DND-41 (cell line): ENCODE measurements around the gene SLC4A7.

Source experiments
- EZH2 ChIP-seq: IDR thresholded peaks from 3 replicates; pipeline ENCODE4 v1.6.1; 2012; ENCODE audit warnings: borderline replicate concordance, low read depth, mild to moderate bottlenecking, moderate library complexity, low read length, inconsistent platforms; ENCODE audit not compliant: severe bottlenecking
- TF ChIP-seq, protein P1 (sequence below): IDR thresholded peaks from 2 replicates; pipeline ENCODE4 v1.5.1; 2012; ENCODE audit warnings: borderline replicate concordance, low read length, moderate library complexity, mild to moderate bottlenecking; ENCODE audit not compliant: poor library complexity, severe bottlenecking; ENCODE audit errors: extremely low read depth

DNA sequence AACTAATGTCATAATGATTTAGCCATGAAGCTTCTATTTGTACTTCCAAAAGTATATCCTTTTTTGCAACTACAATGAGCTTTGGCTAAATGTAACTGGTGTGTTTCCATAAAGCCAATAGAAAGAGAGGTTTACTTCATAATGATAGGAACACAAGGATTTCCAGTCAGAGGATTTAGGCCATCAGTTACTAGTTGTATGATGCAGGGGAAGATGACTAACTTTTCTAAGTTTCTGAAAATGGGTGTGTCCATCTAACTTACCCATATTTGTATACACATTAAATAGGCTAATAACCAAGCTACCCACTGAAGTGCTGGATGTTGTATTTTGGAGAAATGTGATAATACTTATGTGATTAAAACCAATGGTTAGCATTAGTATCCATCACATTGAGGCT lies 55.7 kb downstream of the SLC4A7 start:
- TF ChIP-seq, protein P1, sequence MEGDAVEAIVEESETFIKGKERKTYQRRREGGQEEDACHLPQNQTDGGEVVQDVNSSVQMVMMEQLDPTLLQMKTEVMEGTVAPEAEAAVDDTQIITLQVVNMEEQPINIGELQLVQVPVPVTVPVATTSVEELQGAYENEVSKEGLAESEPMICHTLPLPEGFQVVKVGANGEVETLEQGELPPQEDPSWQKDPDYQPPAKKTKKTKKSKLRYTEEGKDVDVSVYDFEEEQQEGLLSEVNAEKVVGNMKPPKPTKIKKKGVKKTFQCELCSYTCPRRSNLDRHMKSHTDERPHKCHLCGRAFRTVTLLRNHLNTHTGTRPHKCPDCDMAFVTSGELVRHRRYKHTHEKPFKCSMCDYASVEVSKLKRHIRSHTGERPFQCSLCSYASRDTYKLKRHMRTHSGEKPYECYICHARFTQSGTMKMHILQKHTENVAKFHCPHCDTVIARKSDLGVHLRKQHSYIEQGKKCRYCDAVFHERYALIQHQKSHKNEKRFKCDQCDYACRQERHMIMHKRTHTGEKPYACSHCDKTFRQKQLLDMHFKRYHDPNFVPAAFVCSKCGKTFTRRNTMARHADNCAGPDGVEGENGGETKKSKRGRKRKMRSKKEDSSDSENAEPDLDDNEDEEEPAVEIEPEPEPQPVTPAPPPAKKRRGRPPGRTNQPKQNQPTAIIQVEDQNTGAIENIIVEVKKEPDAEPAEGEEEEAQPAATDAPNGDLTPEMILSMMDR: no peak
- no peak for TF ChIP-seq EZH2
